ENCODE data around the gene CD79B.
"Not testable (repeated sequence)": the region's sequence is repeated elsewhere in the genome, so short reads cannot be mapped to it uniquely, and the experiment has no call there.

DNA sequence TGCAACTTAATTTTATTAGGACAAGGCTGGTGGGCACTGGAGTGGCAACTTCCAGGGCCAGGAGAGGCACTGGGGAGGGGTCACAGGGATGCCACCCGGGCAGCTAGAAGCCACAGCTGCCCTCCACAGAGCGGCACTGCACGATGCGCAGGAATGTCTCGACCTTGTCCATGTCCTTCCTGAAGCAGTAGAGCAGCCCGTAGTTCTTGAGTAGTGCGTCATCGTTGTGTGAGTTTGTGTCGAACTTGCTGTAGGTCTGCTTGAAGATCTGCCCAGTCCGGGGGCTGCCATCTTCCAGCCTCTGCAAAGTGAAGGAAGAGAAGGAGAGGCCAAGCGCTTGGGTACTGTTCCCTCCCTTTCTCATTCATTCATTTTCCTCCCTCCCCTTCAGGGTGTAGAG is 14.9 kb downstream of the CD79B start:
- TF ChIP-seq, protein P1, sequence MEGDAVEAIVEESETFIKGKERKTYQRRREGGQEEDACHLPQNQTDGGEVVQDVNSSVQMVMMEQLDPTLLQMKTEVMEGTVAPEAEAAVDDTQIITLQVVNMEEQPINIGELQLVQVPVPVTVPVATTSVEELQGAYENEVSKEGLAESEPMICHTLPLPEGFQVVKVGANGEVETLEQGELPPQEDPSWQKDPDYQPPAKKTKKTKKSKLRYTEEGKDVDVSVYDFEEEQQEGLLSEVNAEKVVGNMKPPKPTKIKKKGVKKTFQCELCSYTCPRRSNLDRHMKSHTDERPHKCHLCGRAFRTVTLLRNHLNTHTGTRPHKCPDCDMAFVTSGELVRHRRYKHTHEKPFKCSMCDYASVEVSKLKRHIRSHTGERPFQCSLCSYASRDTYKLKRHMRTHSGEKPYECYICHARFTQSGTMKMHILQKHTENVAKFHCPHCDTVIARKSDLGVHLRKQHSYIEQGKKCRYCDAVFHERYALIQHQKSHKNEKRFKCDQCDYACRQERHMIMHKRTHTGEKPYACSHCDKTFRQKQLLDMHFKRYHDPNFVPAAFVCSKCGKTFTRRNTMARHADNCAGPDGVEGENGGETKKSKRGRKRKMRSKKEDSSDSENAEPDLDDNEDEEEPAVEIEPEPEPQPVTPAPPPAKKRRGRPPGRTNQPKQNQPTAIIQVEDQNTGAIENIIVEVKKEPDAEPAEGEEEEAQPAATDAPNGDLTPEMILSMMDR (conservative IDR thresholded peaks at IDR 0.05; ENCODE audit: low read depth in 2 of 2): not testable (repeated sequence)
- not testable (repeated sequence) for TF ChIP-seq REST (IDR thresholded peaks at IDR 0.05; ENCODE audit: unreplicated experiment); POLR2AphosphoS5 (IDR thresholded peaks at IDR 0.05; ENCODE audit: low read depth); ZNF114 (CRISPR knock-in tag; IDR thresholded peaks at IDR 0.05); EZH2 (IDR thresholded peaks at IDR 0.05; ENCODE audit: low read depth, unreplicated experiment); CREB1 (CRISPR knock-in tag; IDR thresholded peaks at IDR 0.05; ENCODE audit: low read depth)
- TF ChIP-seq, protein P2, sequence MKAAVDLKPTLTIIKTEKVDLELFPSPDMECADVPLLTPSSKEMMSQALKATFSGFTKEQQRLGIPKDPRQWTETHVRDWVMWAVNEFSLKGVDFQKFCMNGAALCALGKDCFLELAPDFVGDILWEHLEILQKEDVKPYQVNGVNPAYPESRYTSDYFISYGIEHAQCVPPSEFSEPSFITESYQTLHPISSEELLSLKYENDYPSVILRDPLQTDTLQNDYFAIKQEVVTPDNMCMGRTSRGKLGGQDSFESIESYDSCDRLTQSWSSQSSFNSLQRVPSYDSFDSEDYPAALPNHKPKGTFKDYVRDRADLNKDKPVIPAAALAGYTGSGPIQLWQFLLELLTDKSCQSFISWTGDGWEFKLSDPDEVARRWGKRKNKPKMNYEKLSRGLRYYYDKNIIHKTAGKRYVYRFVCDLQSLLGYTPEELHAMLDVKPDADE (IDR thresholded peaks at IDR 0.05): not testable (repeated sequence)

All from GM23338 (cell line).